ENCODE results near the gene HBA2.
"Not testable (repeated sequence)": the region's sequence is repeated elsewhere in the genome, so short reads cannot be mapped to it uniquely, and the experiment has no call there.

HBA2 gene

DNA sequence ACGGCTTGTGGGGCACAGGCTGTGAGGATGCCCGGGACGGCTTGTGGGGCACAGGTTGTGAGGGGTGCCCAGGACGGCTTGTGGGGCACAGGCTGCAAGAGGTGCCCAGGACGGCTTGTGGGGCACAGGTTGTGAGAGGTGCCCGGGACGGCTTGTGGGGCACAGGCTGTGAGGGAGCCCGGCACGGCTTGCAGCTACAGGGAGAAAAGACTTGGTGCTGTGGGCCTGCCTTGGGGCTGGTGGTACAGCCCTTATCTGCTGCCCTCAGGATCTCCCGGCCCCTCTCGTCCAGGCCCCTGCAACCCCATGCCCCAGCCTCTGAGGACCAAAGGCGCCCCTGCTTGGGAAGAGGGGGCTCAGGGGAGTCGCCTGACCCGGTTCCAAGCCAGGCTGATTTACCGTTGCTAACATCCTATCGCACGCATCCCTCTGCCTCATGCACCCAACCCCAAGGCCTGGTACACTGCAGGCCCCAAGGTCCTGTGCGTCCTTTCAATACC lies 11.9 kb upstream of the HBA2 start:
- H3K4me3 ChIP-seq (ENCODE audit: low read depth, low read length) = no peak overlapping the region
- no peak for TF ChIP-seq CTCF (IDR thresholded peaks at IDR 0.05; ENCODE audit: borderline replicate concordance, insufficient read depth, low read depth, low read length)

GRCh38 chr16:162271-162991 lies 10.2 kb upstream of the HBA2 start:
- H3K4me3 ChIP-seq (ENCODE audit: low read depth, low read length) = no peak overlapping the region
- no peak for TF ChIP-seq CTCF (IDR thresholded peaks at IDR 0.05; ENCODE audit: borderline replicate concordance, insufficient read depth, low read depth, low read length)

DNA sequence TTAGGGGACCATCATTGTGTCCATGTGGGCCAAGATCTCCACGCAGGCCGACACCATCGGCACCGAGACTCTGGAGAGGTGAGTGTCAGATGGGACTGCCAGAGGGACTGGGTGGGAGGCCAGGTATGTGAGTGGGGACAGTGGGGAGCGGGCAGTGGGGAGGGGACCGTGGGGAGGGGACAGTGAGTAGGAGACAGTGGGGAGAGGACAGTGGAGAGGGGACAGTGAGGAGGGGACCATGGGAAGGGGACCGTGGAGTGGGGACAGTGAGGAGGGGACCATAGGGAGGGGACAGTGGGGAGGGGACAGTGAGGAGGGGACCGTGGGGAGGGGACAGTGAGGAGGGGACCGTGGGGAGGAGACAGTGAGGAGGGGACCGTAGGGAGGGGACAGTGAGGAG lies 9.5 kb upstream of the HBA2 start:
- not testable (repeated sequence) for H3K4me3 ChIP-seq (ENCODE audit: low read depth, low read length)

DNA sequence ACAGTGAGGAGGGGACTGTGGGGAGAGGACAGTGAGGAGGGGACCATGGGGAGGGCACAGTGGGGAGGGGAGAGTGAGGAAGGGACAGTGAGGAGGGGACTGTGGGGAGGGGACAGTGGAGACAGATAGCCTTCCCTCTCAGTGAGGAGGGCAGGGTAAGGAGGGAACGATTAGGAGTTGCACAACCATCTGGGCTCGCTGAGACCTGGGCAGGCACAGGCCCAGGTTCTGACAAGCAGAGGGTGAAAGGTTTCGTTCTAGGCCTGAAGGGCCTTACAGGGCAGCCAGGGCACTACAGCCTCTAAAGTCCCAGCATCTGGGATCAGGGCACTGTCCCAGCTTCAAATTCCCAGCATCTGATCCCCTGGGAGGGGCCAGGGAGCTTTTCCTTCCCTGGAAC lies 9.0 kb upstream of the HBA2 start:
- not testable (repeated sequence) for H3K4me3 ChIP-seq (ENCODE audit: low read depth, low read length)

- not testable (repeated sequence) for H3K4me3 ChIP-seq (ENCODE audit: low read depth, low read length)
Measured at GRCh38 chr16:164134-164823, 8.4 kb upstream of the HBA2 start.

DNA sequence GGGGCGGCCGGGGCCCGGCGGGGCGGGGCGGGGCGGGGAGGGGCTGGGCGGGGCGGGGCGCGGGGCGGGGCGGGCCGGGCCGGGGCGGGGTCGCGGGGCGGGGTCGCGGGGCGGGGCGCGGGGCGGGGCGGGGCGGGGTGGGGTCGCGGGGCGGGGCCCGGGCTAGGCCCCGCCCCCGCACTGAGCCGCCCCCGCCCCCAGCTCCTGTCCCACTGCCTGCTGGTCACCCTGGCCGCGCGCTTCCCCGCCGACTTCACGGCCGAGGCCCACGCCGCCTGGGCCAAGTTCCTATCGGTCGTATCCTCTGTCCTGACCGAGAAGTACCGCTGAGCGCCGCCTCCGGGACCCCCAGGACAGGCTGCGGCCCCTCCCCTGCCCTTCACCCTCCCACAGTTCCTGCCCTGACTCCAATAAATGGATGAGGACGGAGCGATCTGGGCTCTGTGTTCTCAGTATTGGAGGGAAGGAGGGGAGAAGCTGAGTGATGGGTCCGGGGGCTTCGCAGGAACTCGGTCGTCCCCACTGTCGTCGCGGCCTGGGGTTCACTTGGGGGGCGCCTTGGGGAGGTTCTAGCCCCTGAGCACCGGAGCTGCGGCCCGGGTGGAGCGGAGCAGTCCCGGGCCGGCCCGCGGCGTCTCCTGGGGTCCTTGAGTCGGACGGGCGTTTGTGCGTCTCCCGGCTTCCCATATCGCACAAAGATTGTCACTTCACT lies 7.7 kb upstream of the HBA2 start:
- TF ChIP-seq CTCF (IDR thresholded peaks at IDR 0.05; ENCODE audit: borderline replicate concordance, insufficient read depth, low read depth, low read length) = no peak
- no peak overlapping the region for H3K4me3 ChIP-seq (ENCODE audit: low read depth, low read length)

GRCh38 chr16:165539-166374 lies 6.9 kb upstream of the HBA2 start, which contains the start of gene HBM:
Gene HBM, plus strand, starts transcription at chr16:165978. Its CDS starts 20 bp downstream, at chr16:165998.
- no peak for TF ChIP-seq CTCF (IDR thresholded peaks at IDR 0.05; ENCODE audit: borderline replicate concordance, insufficient read depth, low read depth, low read length)
- no peak within 1 kb of the TSS for H3K4me3 ChIP-seq (ENCODE audit: low read depth, low read length)

DNA sequence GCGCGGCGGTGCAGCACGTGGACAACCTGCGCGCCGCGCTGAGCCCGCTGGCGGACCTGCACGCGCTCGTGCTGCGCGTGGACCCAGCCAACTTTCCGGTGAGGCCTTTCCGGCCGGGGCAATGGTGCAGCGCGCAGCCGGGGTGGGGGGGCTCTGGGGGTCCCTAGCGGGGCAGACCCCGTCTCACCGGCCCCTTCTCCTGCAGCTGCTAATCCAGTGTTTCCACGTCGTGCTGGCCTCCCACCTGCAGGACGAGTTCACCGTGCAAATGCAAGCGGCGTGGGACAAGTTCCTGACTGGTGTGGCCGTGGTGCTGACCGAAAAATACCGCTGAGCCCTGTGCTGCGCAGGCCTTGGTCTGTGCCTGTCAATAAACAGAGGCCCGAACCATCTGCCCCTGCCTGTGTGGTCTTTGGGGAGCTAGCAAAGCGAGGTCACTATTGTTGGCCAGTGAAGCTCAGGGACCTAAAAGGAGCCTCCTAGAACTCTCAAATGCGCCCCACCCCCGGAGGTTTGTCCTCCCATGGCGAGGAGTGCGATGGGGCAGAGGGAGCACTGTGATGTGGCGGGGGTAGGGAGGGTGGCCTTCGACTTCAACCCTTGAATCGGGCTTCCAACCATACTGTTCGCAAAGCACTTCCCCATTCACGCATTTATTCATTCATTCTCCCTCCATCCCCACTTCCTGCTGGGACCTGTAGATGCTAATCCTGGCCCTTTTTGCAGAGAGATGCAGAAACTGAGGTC lies 6.1 kb upstream of the HBA2 start:
- no peak for TF ChIP-seq CTCF (IDR thresholded peaks at IDR 0.05; ENCODE audit: borderline replicate concordance, insufficient read depth, low read depth, low read length)
- no peak overlapping the region for H3K4me3 ChIP-seq (ENCODE audit: low read depth, low read length)
